Thymus (tissue), 11 donors: ENCODE results near the gene AMBP. TPM values are rescaled to one million over a fixed set of nuclear protein-coding genes. Genes with fewer than 3 reads are reported as not detected.

Experiments
- DNase-seq, 9 donors: peaks; one replicate each; pipeline ENCODE4 v3.0.0-alpha.2; 2013; ENCODE audit warnings: low spot score in 9 of 9, low read depth in 6 of 9, missing footprints in 1 of 9
- H3K27ac ChIP-seq, 2 donors: one replicate each; pipeline ENCODE4 v1.5.1; 2013; ENCODE audit warnings: control low read depth in 1 of 2, low read depth in 1 of 2, low read length in 1 of 2, mild to moderate bottlenecking in 1 of 2, moderate library complexity in 1 of 2
- H3K27me3 ChIP-seq, 2 donors: one replicate each; pipeline ENCODE4 v1.5.1; 2013; ENCODE audit warnings: low read length in 1 of 2; ENCODE audit not compliant: control insufficient read depth in 2 of 2, insufficient read depth in 1 of 2
- H3K36me3 ChIP-seq, 2 donors: one replicate each; pipeline ENCODE4 v1.5.1; 2013; ENCODE audit warnings: low read length in 1 of 2, mild to moderate bottlenecking in 1 of 2, moderate library complexity in 1 of 2; ENCODE audit not compliant: control insufficient read depth in 2 of 2, insufficient read depth in 2 of 2
- H3K4me1 ChIP-seq, 2 donors: one replicate each; pipeline ENCODE4 v1.5.1; 2013; ENCODE audit warnings: low read length in 2 of 2; ENCODE audit not compliant: control insufficient read depth in 2 of 2, insufficient read depth in 2 of 2
- H3K4me3 ChIP-seq, 2 donors: one replicate each; pipeline ENCODE4 v1.5.1; 2013; ENCODE audit warnings: low read length in 2 of 2, control low read depth in 1 of 2, mild to moderate bottlenecking in 1 of 2
- H3K9me3 ChIP-seq, 2 donors: one replicate each; pipeline ENCODE4 v1.5.1; 2013; ENCODE audit warnings: low read length in 1 of 2, mild to moderate bottlenecking in 1 of 2; ENCODE audit not compliant: control insufficient read depth in 2 of 2, insufficient read depth in 1 of 2
- WGBS: extraction: QIAGEN DNeasy Blood & Tissue Kit; methylation state at CpG from one replicate; pipeline ENCODE4 v1.1.7; 2013; 5-methylcytosine and 5-hydroxymethylcytosine counted together
- polyA plus RNA-seq: library from polyadenylated mRNA; stranded (reverse); fragments of 200-250 nt; gene quantifications from one replicate; pipeline ENCODE4 v1.2.3, GENCODE V29; 2013
- total RNA-seq: library from RNA; stranded (reverse); fragments of 120-200 nt; gene quantifications from one replicate; pipeline ENCODE4 v1.2.4, GENCODE V29; 2013
- donor health status: healthy.

The AMBP gene
- total and polyA plus RNA-seq, 2 donors, result 0.38 to 0.82 TPM

DNA sequence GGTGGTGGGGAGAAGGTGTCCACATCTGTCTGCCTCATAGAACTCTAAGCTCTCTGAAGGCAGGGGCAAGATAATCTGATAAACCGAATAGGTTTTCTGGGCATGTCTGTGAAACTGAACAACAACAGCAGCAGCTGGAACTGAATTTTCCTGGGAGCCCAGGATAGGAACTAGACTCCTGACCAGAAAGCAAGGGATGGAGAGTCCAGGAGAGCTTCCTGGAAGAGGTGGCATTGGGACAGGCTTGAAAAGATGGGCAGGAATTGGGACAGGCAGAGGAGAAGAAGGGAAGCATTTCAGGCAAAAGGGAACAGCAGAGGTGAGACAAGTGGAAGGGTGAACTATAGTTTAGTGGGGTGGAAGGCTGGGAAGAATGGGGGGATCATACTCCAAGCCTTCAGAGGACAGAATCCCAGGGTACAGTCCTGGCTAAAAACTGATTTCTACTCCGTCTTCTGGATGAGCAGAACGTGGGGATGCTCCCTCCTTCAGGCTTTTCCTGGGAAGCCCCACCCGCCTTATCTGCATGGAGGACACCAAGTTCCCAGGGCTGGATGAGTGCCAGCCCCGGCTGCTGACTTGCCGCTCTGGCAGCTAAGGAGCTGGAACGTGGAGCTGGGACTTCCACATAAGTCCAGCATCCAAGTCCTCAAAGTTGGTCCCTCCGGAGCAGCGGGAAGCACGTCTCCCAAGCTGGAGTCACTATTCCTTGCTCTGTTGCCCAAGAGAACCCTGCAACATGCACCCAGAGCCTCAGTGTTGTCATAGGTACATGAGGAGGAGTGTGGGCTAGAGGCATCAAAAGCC is 34.9 kb upstream of the AMBP start:
- Histone ChIP-seq H3K4me1 (peaks cover 0 to 6% of the 10 kb centered on the region in 2 donors), H3K9me3 (no peaks in the 10 kb centered on the region), H3K4me3 (no peak overlapping the region), H3K27me3 (peaks cover 0 to 13% of the 10 kb centered on the region in 2 donors), H3K36me3 (no peaks in the 10 kb centered on the region), H3K27ac (no peak overlapping the region)
- WGBS, result 75% methylated on average over 10 of the region's 10 CpGs
- no peak for DNase-seq

DNA sequence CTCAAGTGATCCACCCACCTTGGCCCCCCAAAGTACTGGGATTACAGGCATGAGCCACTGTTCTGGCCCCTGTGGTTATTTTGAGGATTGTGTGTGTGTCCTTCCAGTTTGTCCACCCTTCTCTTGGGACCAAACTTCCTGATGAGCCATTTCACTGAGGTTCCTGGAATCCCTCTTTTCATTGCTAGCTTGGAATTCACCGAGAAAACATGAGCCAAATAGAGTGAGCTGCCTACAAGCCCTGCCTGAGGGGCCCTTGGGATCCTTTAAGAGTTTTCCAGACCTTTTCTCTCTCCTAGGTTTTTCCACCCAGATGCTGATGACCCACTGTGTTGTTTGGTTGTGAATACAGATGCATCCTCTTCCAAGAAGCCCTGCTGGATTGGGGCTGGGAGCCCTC is 34.2 kb upstream of the AMBP start:
- no peak overlapping the region for H3K27ac ChIP-seq
- H3K9me3 ChIP-seq, result no peaks in the 10 kb centered on the region
- peaks cover 0 to 6% of the 10 kb centered on the region in 2 donors for H3K4me1 ChIP-seq
- WGBS, result 92% methylated on average over 1 of the region's 1 CpG
- peaks cover 0 to 15% of the 10 kb centered on the region in 2 donors for H3K27me3 ChIP-seq
- no peak overlapping the region for H3K4me3 ChIP-seq
- no peak for DNase-seq
- no peaks in the 10 kb centered on the region for H3K36me3 ChIP-seq

DNA sequence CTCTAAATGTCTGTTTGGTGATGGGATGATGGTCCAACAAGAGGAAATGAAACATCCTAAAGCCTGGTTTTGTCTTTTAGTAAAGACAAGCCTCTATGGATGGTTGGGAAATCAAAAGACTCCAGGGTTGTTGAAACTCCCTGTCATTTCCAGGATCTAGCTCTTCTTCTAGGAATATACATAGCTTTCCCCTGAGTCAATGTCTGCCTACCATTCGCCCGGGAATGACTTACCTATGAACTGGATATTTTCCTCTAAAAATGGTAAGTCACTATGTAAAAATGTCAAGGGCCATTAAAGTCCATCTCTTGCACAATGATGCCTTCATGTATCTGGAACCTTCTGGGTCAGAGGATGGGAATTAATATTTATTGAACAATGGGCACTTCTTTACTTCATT is 32.1 kb upstream of the AMBP start:
- no peak for DNase-seq
- H3K4me1 ChIP-seq, result peaks cover 0 to 6% of the 10 kb centered on the region in 2 donors
- H3K4me3 ChIP-seq, result no peak overlapping the region
- 98% methylated on average over 2 of the region's 2 CpGs for WGBS
- H3K27me3 ChIP-seq, result peaks cover 0 to 8% of the 10 kb centered on the region in 2 donors
- no peaks in the 10 kb centered on the region for H3K36me3 ChIP-seq
- no peaks in the 10 kb centered on the region for H3K9me3 ChIP-seq
- no peak overlapping the region for H3K27ac ChIP-seq

DNA sequence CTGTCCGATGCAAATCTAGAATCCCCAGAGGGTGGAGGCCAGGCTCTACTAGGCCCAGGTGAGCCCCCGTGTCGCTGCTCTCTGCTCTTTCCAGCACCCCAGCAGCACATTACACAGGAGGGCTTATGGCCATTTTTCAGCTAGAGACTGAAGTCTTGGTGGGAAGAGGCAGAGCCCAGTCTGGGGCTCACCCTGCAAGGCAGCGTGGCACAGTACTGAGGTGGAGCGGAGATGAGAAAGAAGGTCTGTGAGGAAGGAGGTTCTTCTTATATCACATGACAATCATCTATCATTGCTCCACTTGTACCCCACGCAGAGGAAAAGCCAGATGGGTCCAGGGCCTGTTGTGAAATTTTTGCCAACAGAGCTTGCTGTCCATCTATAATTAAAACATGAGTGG is 31.0 kb upstream of the AMBP start:
- H3K9me3 ChIP-seq, result no peaks in the 10 kb centered on the region
- peaks cover 0 to 6% of the 10 kb centered on the region in 2 donors for H3K4me1 ChIP-seq
- peaks cover 0 to 8% of the 10 kb centered on the region in 2 donors for H3K27me3 ChIP-seq
- H3K27ac ChIP-seq, result no peak overlapping the region
- H3K36me3 ChIP-seq, result no peaks in the 10 kb centered on the region
- no peak for DNase-seq
- 92% methylated on average over 6 of the region's 6 CpGs for whole genome bisulfite sequencing
- H3K4me3 ChIP-seq, result no peak overlapping the region

DNA sequence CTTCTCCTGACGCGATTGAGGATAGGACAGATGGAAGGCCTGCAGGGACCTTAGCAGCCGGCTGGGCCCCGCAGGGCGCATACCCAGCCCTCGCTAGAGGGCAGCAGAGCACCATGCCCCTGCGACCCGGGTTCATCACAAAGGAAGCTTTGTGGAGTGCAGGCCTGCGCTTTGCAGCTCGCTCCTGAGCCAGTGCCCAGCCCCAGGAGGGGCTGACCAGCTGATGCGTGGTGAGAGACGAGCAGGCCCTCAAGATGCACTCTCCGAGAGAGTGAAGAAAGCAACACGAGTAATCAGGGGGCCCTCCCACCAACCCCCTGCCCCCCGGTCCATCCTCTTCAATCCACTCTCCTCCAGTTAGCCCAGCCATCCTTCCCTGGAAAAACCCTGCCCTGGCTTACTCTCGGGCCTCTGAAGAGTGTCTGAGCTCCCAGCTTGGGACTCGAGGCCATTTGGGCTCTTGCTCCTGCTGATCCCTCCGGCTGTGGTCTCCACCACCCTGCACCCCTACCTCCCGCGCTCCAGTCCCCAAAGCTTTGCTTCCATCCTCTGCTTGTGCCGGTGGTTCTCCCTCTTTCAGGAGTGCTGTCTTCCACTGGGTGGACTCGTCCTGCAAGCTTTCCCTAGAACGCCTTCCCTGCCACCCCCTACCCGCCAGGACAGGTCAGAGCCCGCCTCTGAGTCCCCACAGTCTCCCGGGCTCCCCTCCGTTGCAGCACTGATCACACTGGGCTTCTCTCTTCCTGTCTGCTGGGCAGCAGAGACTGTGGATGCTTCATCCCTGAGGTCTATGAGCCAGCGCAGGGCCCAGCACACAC is 30.1 kb upstream of the AMBP start:
- no peak overlapping the region for H3K4me3 ChIP-seq
- no peaks in the 10 kb centered on the region for H3K9me3 ChIP-seq
- WGBS, result 51% methylated on average over 28 of the region's 28 CpGs
- peaks cover 0 to 6% of the 10 kb centered on the region in 2 donors for H3K27me3 ChIP-seq
- no peaks in the 10 kb centered on the region for H3K36me3 ChIP-seq
- H3K4me1 ChIP-seq, result peaks cover 0 to 6% of the 10 kb centered on the region in 2 donors
- H3K27ac ChIP-seq, result no peak overlapping the region
- peak; percentile 19 to 73 (median 29) for DNase-seq

DNA sequence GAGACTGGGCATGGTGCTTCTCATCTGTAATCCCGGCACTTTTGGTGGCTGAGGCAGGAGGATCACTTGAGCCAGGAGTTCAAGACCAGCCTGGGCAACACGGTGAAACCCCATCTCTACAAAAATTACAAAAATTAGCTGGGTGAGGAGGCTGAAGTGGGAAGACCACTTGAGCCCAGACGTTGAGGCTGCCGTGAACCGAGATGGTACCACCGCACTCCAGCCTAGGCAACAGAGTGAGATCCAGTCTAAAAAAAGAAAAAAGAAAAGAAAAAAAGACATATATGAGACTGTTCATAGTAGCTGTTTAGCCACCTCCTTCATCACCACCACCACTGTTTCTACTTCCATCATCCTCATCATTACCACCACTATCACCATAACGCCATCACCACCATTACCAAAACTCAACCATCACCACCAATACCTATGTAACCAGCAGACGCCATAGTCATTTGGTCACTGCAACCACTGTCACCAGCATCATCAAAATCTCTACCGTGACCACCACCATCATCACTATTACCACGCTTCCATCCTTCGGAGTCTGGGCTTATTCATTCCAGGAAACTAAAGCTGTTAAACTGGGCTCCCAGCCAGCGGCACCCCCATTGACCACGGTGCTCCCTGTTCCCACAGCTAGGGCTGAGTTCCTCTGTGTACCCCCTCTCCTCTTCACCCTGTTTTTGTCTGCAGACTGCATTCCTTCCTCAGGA is 29.3 kb upstream of the AMBP start:
- H3K27ac ChIP-seq, result no peak overlapping the region
- no peak overlapping the region for H3K4me3 ChIP-seq
- peaks cover 0 to 2% of the 10 kb centered on the region in 2 donors for H3K9me3 ChIP-seq
- WGBS, result 74% methylated on average over 13 of the region's 13 CpGs
- H3K4me1 ChIP-seq, result peaks cover 0 to 6% of the 10 kb centered on the region in 2 donors
- H3K36me3 ChIP-seq, result no peaks in the 10 kb centered on the region
- DNase-seq, result no peak
- H3K27me3 ChIP-seq, result peaks cover 0 to 5% of the 10 kb centered on the region in 2 donors

DNA sequence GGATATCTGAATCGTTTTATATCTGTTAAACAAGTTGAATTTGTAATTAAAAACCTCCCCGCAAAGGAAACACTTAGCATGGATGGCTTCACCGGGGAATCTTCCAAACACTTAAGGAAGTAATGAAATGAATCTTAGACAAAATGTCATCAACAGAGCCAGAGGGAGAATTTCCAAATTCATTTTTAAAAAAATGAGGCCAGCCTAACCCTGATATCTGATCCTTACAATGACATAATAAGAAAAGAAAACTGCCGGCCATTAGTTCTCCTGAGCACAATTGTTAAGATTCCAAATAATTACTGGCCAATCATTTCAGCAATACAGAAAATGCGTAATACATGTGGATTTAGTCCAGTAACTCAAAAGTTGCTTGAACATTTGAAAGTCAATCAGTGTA is 27.1 kb upstream of the AMBP start:
- DNase-seq, result no peak
- H3K4me3 ChIP-seq, result no peak overlapping the region
- peaks cover 0 to 6% of the 10 kb centered on the region in 2 donors for H3K4me1 ChIP-seq
- no peaks in the 10 kb centered on the region for H3K36me3 ChIP-seq
- no peak overlapping the region for H3K27ac ChIP-seq
- H3K9me3 ChIP-seq, result peaks cover 0 to 2% of the 10 kb centered on the region in 2 donors
- whole genome bisulfite sequencing, result 85% methylated on average over 5 of the region's 5 CpGs
- H3K27me3 ChIP-seq, result peaks cover 0 to 7% of the 10 kb centered on the region in 2 donors

DNA sequence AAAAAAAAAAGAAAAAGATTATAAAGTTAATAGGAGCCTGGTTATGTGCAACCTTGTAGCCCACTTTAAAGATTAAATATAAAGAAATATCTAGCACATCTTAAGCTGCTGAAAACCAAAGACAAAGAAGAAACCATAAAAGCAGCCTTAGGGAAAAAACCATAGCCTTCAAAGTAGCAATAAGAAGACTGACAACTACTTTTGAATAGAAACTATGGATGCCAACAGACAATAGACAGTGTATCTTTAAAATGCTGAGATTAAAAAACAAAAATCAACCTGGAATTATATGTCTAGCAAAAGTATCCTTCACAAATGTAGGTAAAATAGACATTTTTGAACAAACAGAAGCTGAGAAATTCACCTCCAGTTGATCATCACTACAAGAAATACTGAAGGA is 24.4 kb upstream of the AMBP start:
- H3K27ac ChIP-seq, result no peak overlapping the region
- H3K9me3 ChIP-seq, result peaks cover 0 to 2% of the 10 kb centered on the region in 2 donors
- DNase-seq, result no peak
- H3K4me3 ChIP-seq, result no peak overlapping the region
- no peaks in the 10 kb centered on the region for H3K4me1 ChIP-seq
- no peaks in the 10 kb centered on the region for H3K36me3 ChIP-seq
- H3K27me3 ChIP-seq, result peaks cover 12 to 27% of the 10 kb centered on the region in 2 donors
